Activated CD8-positive, alpha-beta T cell treated with anti-CD3 and anti-CD28 coated beads, Interleukin-2, amount 10 ng/mL, durations not matched to agents 7 days and 5 days (primary cell): ENCODE measurements around the gene STIM1. TPM values are rescaled to one million over a fixed set of nuclear protein-coding genes. Genes with fewer than 3 reads are reported as not detected.

ENCODE experiments used
- ATAC-seq: fragments of 150-1000 bp; cut with Tn5 transposase; one replicate; pipeline ENCODE4 v1.10.0; 2021; ENCODE audit warnings: moderate library complexity
- CTCF ChIA-PET: fragments of 350-600 bp; sonication (Branson Sonifier 250); formaldehyde crosslinking; loops from one replicate; lab custom pipeline; 2021; ENCODE audit warnings: antibody characterized with exemption; lab: Charles Lee
- POLR2A ChIA-PET: fragments of 350-600 bp; sonication (Branson Sonifier 250); formaldehyde crosslinking; loops from one replicate; lab custom pipeline; 2021; ENCODE audit warnings: antibody characterized with exemption; lab: Charles Lee
- DNase-seq: peaks from one replicate; pipeline ENCODE4 v3.0.0-alpha.2; 2020
- H3K27ac Mint-ChIP-seq: one replicate; pipeline ENCODE4 v1.8.0; 2021; ENCODE audit warnings: mild to moderate bottlenecking, mixed read lengths
- H3K27me3 Mint-ChIP-seq: one replicate; pipeline ENCODE4 v1.8.0; 2021; ENCODE audit warnings: low read depth, mixed read lengths
- H3K36me3 Mint-ChIP-seq: one replicate; pipeline ENCODE4 v1.8.0; 2021; ENCODE audit warnings: low read depth, mixed read lengths
- H3K4me1 Mint-ChIP-seq: one replicate; pipeline ENCODE4 v1.8.0; 2021; ENCODE audit warnings: low read depth, mixed read lengths
- H3K4me3 Mint-ChIP-seq: one replicate; pipeline ENCODE4 v1.8.0; 2021; ENCODE audit warnings: mild to moderate bottlenecking, mixed read lengths
- H3K9me3 Mint-ChIP-seq: one replicate; pipeline ENCODE4 v1.8.0; 2022; ENCODE audit warnings: mixed read lengths; ENCODE audit not compliant: insufficient read depth
- total RNA-seq, 2 experiments: library from RNA; stranded (reverse); gene quantifications; one replicate each; pipeline ENCODE4 v1.2.3, GENCODE V29; 2021

Gene STIM1
- total RNA-seq, 2 experiments from 2014 or later, result 97.3 to 104 TPM

- H3K27me3 Mint-ChIP-seq, result no peaks in the 10 kb centered on the region
- peaks cover 3% of the 10 kb centered on the region for H3K4me1 Mint-ChIP-seq
- CTCF ChIA-PET, result interaction anchor here (1.5 to 6.6 kb wide), 3 partner anchors 8 to 37 kb away, joined by 4 to 42 read pairs (median 7); partner anchors contain the start of gene PGAP2
- DNase-seq, result no peak
- peak overlapping the region; percentile 46 for H3K27ac Mint-ChIP-seq
- no peaks in the 10 kb centered on the region for H3K9me3 Mint-ChIP-seq
- POLR2A ChIA-PET, result interaction anchor here (0.6 kb wide), 1 partner anchor 44 kb away, joined by 3 read pairs; no protein-coding TSS in a partner anchor
- no peak for ATAC-seq
- peaks cover 4% of the 10 kb centered on the region for H3K36me3 Mint-ChIP-seq
- no peak overlapping the region for H3K4me3 Mint-ChIP-seq
Measured at GRCh38 chr11:3817181-3817800, 38.2 kb upstream of the STIM1 start.

- DNase-seq (no peak), ATAC-seq (no peak)
- H3K36me3 Mint-ChIP-seq, result peaks cover 30% of the 10 kb centered on the region
- H3K4me1 Mint-ChIP-seq, result peaks cover 27% of the 10 kb centered on the region
- no peak overlapping the region for H3K4me3 Mint-ChIP-seq
- H3K27ac Mint-ChIP-seq, result no peak overlapping the region
- H3K9me3 Mint-ChIP-seq, result no peaks in the 10 kb centered on the region
- POLR2A ChIA-PET, result interaction anchor here (1.2 kb wide), 1 partner anchor 19 kb away, joined by 8 read pairs; no protein-coding TSS in a partner anchor
- CTCF ChIA-PET, result interaction anchor here (0.6 to 6.6 kb wide), 5 partner anchors 12 to 252 kb away, joined by 3 to 42 read pairs (median 11); partner anchors contain the start of genes PGAP2, RHOG and STIM1
- H3K27me3 Mint-ChIP-seq, result no peaks in the 10 kb centered on the region
Measured at GRCh38 chr11:3820971-3821370, 34.5 kb upstream of the STIM1 start.

GRCh38 chr11:3822312-3822711, 33.2 kb upstream of the STIM1 start:
- DNase-seq (no peak), ATAC-seq (no peak)
- H3K4me1 Mint-ChIP-seq, result peaks cover 37% of the 10 kb centered on the region
- POLR2A ChIA-PET, result interaction anchor here (0.6 to 2.0 kb wide), 2 partner anchors 18 to 61 kb away, joined by 3 to 15 read pairs; partner anchors contain the start of gene RHOG
- no peak overlapping the region for H3K27ac Mint-ChIP-seq
- H3K36me3 Mint-ChIP-seq, result peaks cover 40% of the 10 kb centered on the region
- CTCF ChIA-PET, result interaction anchor here (0.7 to 2.1 kb wide), 3 partner anchors 14 to 27 kb away, joined by 3 to 8 read pairs (median 7); no protein-coding TSS in a partner anchor
- H3K9me3 Mint-ChIP-seq, result no peaks in the 10 kb centered on the region
- H3K4me3 Mint-ChIP-seq, result no peak overlapping the region
- H3K27me3 Mint-ChIP-seq, result no peaks in the 10 kb centered on the region

- H3K27me3 Mint-ChIP-seq, result no peaks in the 10 kb centered on the region
- POLR2A ChIA-PET, result interaction anchor here (2.0 kb wide), 1 partner anchor 17 kb away, joined by 15 read pairs; the partner anchor contains the start of gene RHOG
- no peaks in the 10 kb centered on the region for H3K9me3 Mint-ChIP-seq
Measured at GRCh38 chr11:3823303-3823702, 32.2 kb upstream of the STIM1 start.

GRCh38 chr11:3823762-3824506, 31.5 kb upstream of the STIM1 start:
- Mint-ChIP-seq H3K9me3 (no peaks in the 10 kb centered on the region), H3K27me3 (no peaks in the 10 kb centered on the region), H3K27ac (peak overlapping the region; percentile 32), H3K4me3 (no peak overlapping the region), H3K4me1 (peaks cover 38% of the 10 kb centered on the region), H3K36me3 (peaks cover 49% of the 10 kb centered on the region)
- ChIA-PET POLR2A (interaction anchor here (2.0 to 3.3 kb wide), 2 partner anchors 16 to 17 kb away, joined by 15 to 18 read pairs; partner anchors contain the start of gene RHOG), CTCF (interaction anchor here (1.0 to 2.9 kb wide), 8 partner anchors 12 to 249 kb away, joined by 3 to 25 read pairs (median 8); partner anchors contain the start of genes RHOG and STIM1)
- DNase-seq (no peak), ATAC-seq (no peak)

More at GRCh38 chr11:3823303-3823702, 32.2 kb upstream of the STIM1 start:
- Mint-ChIP-seq H3K27ac (peak overlapping the region; percentile 1), H3K4me1 (peaks cover 38% of the 10 kb centered on the region), H3K36me3 (peaks cover 49% of the 10 kb centered on the region), H3K4me3 (no peak overlapping the region)
- no peak for DNase-seq
- CTCF ChIA-PET, result interaction anchor here (0.7 to 2.1 kb wide), 6 partner anchors 13 to 249 kb away, joined by 3 to 8 read pairs (median 4); partner anchors contain the start of genes RHOG and STIM1
- no peak for ATAC-seq

GRCh38 chr11:3824714-3825472, 30.6 kb upstream of the STIM1 start:
- Mint-ChIP-seq H3K36me3 (peaks cover 54% of the 10 kb centered on the region), H3K4me1 (peaks cover 38% of the 10 kb centered on the region), H3K4me3 (no peak overlapping the region), H3K9me3 (no peaks in the 10 kb centered on the region), H3K27ac (peak overlapping the region; percentile 46), H3K27me3 (no peaks in the 10 kb centered on the region)
- ChIA-PET POLR2A (interaction anchor here (1.0 to 3.3 kb wide), 3 partner anchors 9 to 30 kb away, joined by 3 to 18 read pairs (median 4); partner anchors contain the start of gene RHOG), CTCF (interaction anchor here (0.7 to 2.9 kb wide), 13 partner anchors 8 to 261 kb away, joined by 3 to 25 read pairs (median 4); partner anchors contain the start of genes PGAP2 and RHOG)
- ATAC-seq (peak; percentile 93), DNase-seq (peak; percentile 87)

- Mint-ChIP-seq H3K27me3 (no peaks in the 10 kb centered on the region), H3K4me1 (peaks cover 41% of the 10 kb centered on the region), H3K36me3 (peaks cover 60% of the 10 kb centered on the region), H3K4me3 (no peak overlapping the region), H3K9me3 (no peaks in the 10 kb centered on the region), H3K27ac (peak overlapping the region; percentile 75)
- no peak for ATAC-seq
- no peak for DNase-seq
- POLR2A ChIA-PET, result interaction anchor here (1.0 to 3.3 kb wide), 3 partner anchors 8 to 29 kb away, joined by 3 to 18 read pairs (median 4); partner anchors contain the start of gene RHOG
- CTCF ChIA-PET, result interaction anchor here (0.7 to 2.9 kb wide), 13 partner anchors 10 to 260 kb away, joined by 3 to 25 read pairs (median 4); partner anchors contain the start of genes PGAP2 and RHOG
Measured at GRCh38 chr11:3825473-3826154, 29.9 kb upstream of the STIM1 start.

- no peak overlapping the region for H3K4me3 Mint-ChIP-seq
- H3K4me1 Mint-ChIP-seq, result peaks cover 52% of the 10 kb centered on the region
- ChIA-PET POLR2A (interaction anchor here (0.6 to 3.3 kb wide), 2 partner anchors 13 to 23 kb away, joined by 3 to 18 read pairs; partner anchors contain the start of gene RHOG), CTCF (interaction anchor here (0.8 to 2.9 kb wide), 6 partner anchors 9 to 246 kb away, joined by 3 to 25 read pairs (median 4); partner anchors contain the start of genes RHOG and STIM1)
- no peak overlapping the region for H3K27ac Mint-ChIP-seq
- no peaks in the 10 kb centered on the region for H3K27me3 Mint-ChIP-seq
- DNase-seq (no peak), ATAC-seq (no peak)
- peaks cover 71% of the 10 kb centered on the region for H3K36me3 Mint-ChIP-seq
- H3K9me3 Mint-ChIP-seq, result no peaks in the 10 kb centered on the region
Measured at GRCh38 chr11:3826721-3827120, 28.7 kb upstream of the STIM1 start.

- POLR2A ChIA-PET, result interaction anchor here (1.3 to 3.3 kb wide), 2 partner anchors 12 to 13 kb away, joined by 5 to 18 read pairs; partner anchors contain the start of gene RHOG
- no peaks in the 10 kb centered on the region for H3K9me3 Mint-ChIP-seq
- H3K27ac Mint-ChIP-seq, result no peak overlapping the region
- H3K27me3 Mint-ChIP-seq, result no peaks in the 10 kb centered on the region
- no peak overlapping the region for H3K4me3 Mint-ChIP-seq
- CTCF ChIA-PET, result interaction anchor here (19.3 kb wide), 1 partner anchor 27 kb away, joined by 458 read pairs; the partner anchor contains the start of gene STIM1
- H3K36me3 Mint-ChIP-seq, result peaks cover 76% of the 10 kb centered on the region
- ATAC-seq (no peak), DNase-seq (no peak)
- H3K4me1 Mint-ChIP-seq, result peaks cover 61% of the 10 kb centered on the region
Measured at GRCh38 chr11:3827434-3828186, 27.9 kb upstream of the STIM1 start.
